CD4-positive, CD25-positive, alpha-beta regulatory T cell (primary cell): ENCODE data around the gene OR11G2. TPM values are rescaled to one million over a fixed set of nuclear protein-coding genes. Genes with fewer than 3 reads are reported as not detected.
"Not testable (repeated sequence)": the region's sequence is repeated elsewhere in the genome, so short reads cannot be mapped to it uniquely, and the experiment has no call there.

Source experiments
- ATAC-seq, 2 donors: fragments of 150-1000 bp; cut with Tn5 transposase; one replicate each; pipeline ENCODE4 v1.10.0; 2021; ENCODE audit warnings: low read depth in 2 of 2, moderate number of reproducible peaks in 2 of 2, moderate library complexity in 1 of 2
- DNase-seq, 3 donors: peaks; one replicate each; pipeline versions ENCODE4 v3.0.0 to v3.0.0-alpha.2; 2012 to 2022; ENCODE audit warnings: mixed read lengths in 1 of 3
- H3K27ac ChIP-seq: one replicate; pipeline ENCODE4 v1.7.0; 2013; ENCODE audit warnings: mild to moderate bottlenecking, low read length; ENCODE audit not compliant: insufficient read depth, poor library complexity, severe bottlenecking
- H3K27me3 ChIP-seq: one replicate; pipeline ENCODE4 v1.7.0; 2013; ENCODE audit warnings: low read length; ENCODE audit not compliant: control insufficient read depth, insufficient read depth
- H3K36me3 ChIP-seq: one replicate; pipeline ENCODE4 v1.7.0; 2013; ENCODE audit warnings: mild to moderate bottlenecking, low read length, moderate library complexity; ENCODE audit not compliant: control insufficient read depth, insufficient read depth
- H3K4me1 ChIP-seq: 2 replicates; pipeline ENCODE4 v1.7.0; 2013; ENCODE audit warnings: mild to moderate bottlenecking, low read length; ENCODE audit not compliant: insufficient read depth, control insufficient read depth, poor library complexity, severe bottlenecking
- H3K4me3 ChIP-seq: one replicate; pipeline ENCODE4 v1.7.0; 2013; ENCODE audit warnings: low read depth, mild to moderate bottlenecking, low read length, moderate library complexity
- H3K9me3 ChIP-seq, 2 experiments: 1 replicate in 1 of 2; 2 replicates in 1 of 2; pipeline ENCODE4 v1.7.0; 2013; ENCODE audit warnings: low read length in 2 of 2, mild to moderate bottlenecking in 1 of 2, moderate library complexity in 1 of 2; ENCODE audit not compliant: control insufficient read depth in 2 of 2
- H3K27ac Mint-ChIP-seq, 3 donors: one replicate each; pipeline ENCODE4 v1.8.0; 2020 to 2022; ENCODE audit warnings: mild to moderate bottlenecking in 3 of 3, mixed read lengths in 3 of 3, moderate library complexity in 2 of 3
- H3K27me3 Mint-ChIP-seq: one replicate; pipeline ENCODE4 v1.8.0; 2022; ENCODE audit warnings: mild to moderate bottlenecking, mixed read lengths
- H3K36me3 Mint-ChIP-seq: one replicate; pipeline ENCODE4 v1.8.0; 2020; ENCODE audit warnings: mixed read lengths
- H3K4me1 Mint-ChIP-seq, 4 donors: one replicate each; pipeline ENCODE4 v1.8.0; 2020 to 2022; ENCODE audit warnings: mixed read lengths in 4 of 4, mild to moderate bottlenecking in 1 of 4
- H3K4me3 Mint-ChIP-seq, 4 donors: one replicate each; pipeline ENCODE4 v1.8.0; 2020 to 2022; ENCODE audit warnings: mild to moderate bottlenecking in 4 of 4, mixed read lengths in 4 of 4, moderate library complexity in 3 of 4
- H3K9me3 Mint-ChIP-seq, 7 donors: one replicate each; pipeline ENCODE4 v1.8.0; 2020 to 2022; ENCODE audit warnings: mixed read lengths in 7 of 7, mild to moderate bottlenecking in 3 of 7, moderate library complexity in 2 of 7
- polyA plus RNA-seq, 4 donors: library from polyadenylated mRNA; unstranded; fragments of 300-500 nt; fragmentation: Illumina TruSeq; gene quantifications; one replicate each; pipeline ENCODE4 v1.2.3, GENCODE V29; 2021
- total RNA-seq: library from RNA; stranded (reverse); gene quantifications from one replicate; pipeline ENCODE4 v1.2.3, GENCODE V29; 2022

Gene OR11G2
- total and polyA plus RNA-seq, 5 donors from 2014 or later, result not detected

GRCh38 chr14:20177433-20177974 lies 13.2 kb upstream of the OR11G2 start:
- Mint-ChIP-seq H3K27ac (no peak overlapping the region), H3K27me3 (peaks cover 15% of the 10 kb centered on the region), H3K36me3 (no peaks in the 10 kb centered on the region), H3K9me3 (peaks cover 0 to 9% (median 0%) of the 10 kb centered on the region in 7 donors), H3K4me1 (no peaks in the 10 kb centered on the region), H3K4me3 (no peak overlapping the region)
- Histone ChIP-seq H3K27ac (no peak overlapping the region), H3K27me3 (no peaks in the 10 kb centered on the region), H3K9me3 (no peaks in the 10 kb centered on the region), H3K36me3 (no peaks in the 10 kb centered on the region), H3K4me1 (no peaks in the 10 kb centered on the region), H3K4me3 (no peak overlapping the region)
- ATAC-seq, result no peak
- DNase-seq, result no peak

GRCh38 chr14:20179218-20179617 lies 11.5 kb upstream of the OR11G2 start:
- H3K27ac ChIP-seq, result no peak overlapping the region

GRCh38 chr14:20179880-20180279 lies 10.8 kb upstream of the OR11G2 start:
- no peak overlapping the region for H3K27ac Mint-ChIP-seq
- no peak for ATAC-seq
- no peak for DNase-seq

More at GRCh38 chr14:20179218-20179617, 11.5 kb upstream of the OR11G2 start:
- no peak overlapping the region for H3K4me3 ChIP-seq
- Mint-ChIP-seq H3K4me3 (no peak overlapping the region), H3K27ac (no peak overlapping the region), H3K9me3 (peaks cover 0 to 9% (median 0%) of the 10 kb centered on the region in 7 donors), H3K27me3 (peaks cover 15% of the 10 kb centered on the region), H3K36me3 (no peaks in the 10 kb centered on the region), H3K4me1 (no peaks in the 10 kb centered on the region)
- no peaks in the 10 kb centered on the region for H3K9me3 ChIP-seq
- no peak for ATAC-seq
- peaks cover 3% of the 10 kb centered on the region for H3K27me3 ChIP-seq
- H3K4me1 ChIP-seq, result no peaks in the 10 kb centered on the region
- H3K36me3 ChIP-seq, result no peaks in the 10 kb centered on the region
- DNase-seq, result no peak

GRCh38 chr14:20180486-20180885 lies 10.2 kb upstream of the OR11G2 start:
- H3K9me3 Mint-ChIP-seq, result peaks cover 0 to 9% (median 0%) of the 10 kb centered on the region in 7 donors
- no peak for DNase-seq
- no peaks in the 10 kb centered on the region for H3K36me3 Mint-ChIP-seq
- H3K4me3 Mint-ChIP-seq, result no peak overlapping the region
- no peak for ATAC-seq
- Histone ChIP-seq H3K27ac (no peak overlapping the region), H3K36me3 (no peaks in the 10 kb centered on the region), H3K4me1 (no peaks in the 10 kb centered on the region), H3K27me3 (peaks cover 3% of the 10 kb centered on the region), H3K9me3 (no peaks in the 10 kb centered on the region), H3K4me3 (no peak overlapping the region)
- peaks cover 11% of the 10 kb centered on the region for H3K27me3 Mint-ChIP-seq
- H3K27ac Mint-ChIP-seq, result no peak overlapping the region
- no peaks in the 10 kb centered on the region for H3K4me1 Mint-ChIP-seq

More at GRCh38 chr14:20179880-20180279, 10.8 kb upstream of the OR11G2 start:
- Mint-ChIP-seq H3K27me3 (peaks cover 14% of the 10 kb centered on the region), H3K4me3 (no peak overlapping the region), H3K9me3 (peaks cover 0 to 9% (median 0%) of the 10 kb centered on the region in 7 donors), H3K36me3 (no peaks in the 10 kb centered on the region), H3K4me1 (no peaks in the 10 kb centered on the region)
- no peak overlapping the region for H3K27ac ChIP-seq
- no peaks in the 10 kb centered on the region for H3K4me1 ChIP-seq
- no peaks in the 10 kb centered on the region for H3K9me3 ChIP-seq
- peaks cover 3% of the 10 kb centered on the region for H3K27me3 ChIP-seq
- no peak overlapping the region for H3K4me3 ChIP-seq
- H3K36me3 ChIP-seq, result no peaks in the 10 kb centered on the region

GRCh38 chr14:20184181-20184580 lies 6.5 kb upstream of the OR11G2 start:
- ATAC-seq, result no peak
- peaks cover 10% of the 10 kb centered on the region for H3K27me3 Mint-ChIP-seq
- H3K9me3 Mint-ChIP-seq, result peaks cover 0 to 5% (median 0%) of the 10 kb centered on the region in 7 donors

GRCh38 chr14:20191396-20191795 lies 700 bp downstream of the OR11G2 start:
- Mint-ChIP-seq H3K4me1 (peaks cover 0 to 2% (median 0%) of the 10 kb centered on the region in 4 donors), H3K9me3 (no peaks in the 10 kb centered on the region), H3K4me3 (no peak overlapping the region), H3K27ac (no peak overlapping the region), H3K27me3 (peaks cover 15% of the 10 kb centered on the region), H3K36me3 (no peaks in the 10 kb centered on the region)
- H3K4me1 ChIP-seq, result no peaks in the 10 kb centered on the region
- no peaks in the 10 kb centered on the region for H3K27me3 ChIP-seq
- ATAC-seq, result no peak
- H3K27ac ChIP-seq, result no peak overlapping the region
- no peaks in the 10 kb centered on the region for H3K36me3 ChIP-seq
- DNase-seq, result no peak
- no peak overlapping the region for H3K4me3 ChIP-seq
- no peaks in the 10 kb centered on the region for H3K9me3 ChIP-seq

More at GRCh38 chr14:20184181-20184580, 6.5 kb upstream of the OR11G2 start:
- Mint-ChIP-seq H3K27ac (no peak overlapping the region), H3K4me3 (no peak overlapping the region), H3K4me1 (no peaks in the 10 kb centered on the region), H3K36me3 (no peaks in the 10 kb centered on the region)
- no peak for DNase-seq
- Histone ChIP-seq H3K27ac (no peak overlapping the region), H3K9me3 (no peaks in the 10 kb centered on the region), H3K4me1 (no peaks in the 10 kb centered on the region), H3K27me3 (peaks cover 3% of the 10 kb centered on the region), H3K36me3 (no peaks in the 10 kb centered on the region), H3K4me3 (no peak overlapping the region)

GRCh38 chr14:20194101-20194500 lies 3.4 kb downstream of the OR11G2 start:
- H3K4me1 ChIP-seq, result no peaks in the 10 kb centered on the region
- H3K27ac ChIP-seq, result no peak overlapping the region
- H3K27me3 ChIP-seq, result peaks cover 2% of the 10 kb centered on the region
- peaks cover 10% of the 10 kb centered on the region for H3K27me3 Mint-ChIP-seq
- ATAC-seq (no peak), DNase-seq (no peak)
- H3K4me1 Mint-ChIP-seq, result peaks cover 0 to 2% (median 0%) of the 10 kb centered on the region in 4 donors
- H3K27ac Mint-ChIP-seq, result no peak overlapping the region
- H3K9me3 ChIP-seq, result no peaks in the 10 kb centered on the region
- no peak overlapping the region for H3K4me3 ChIP-seq
- no peak overlapping the region for H3K4me3 Mint-ChIP-seq
- H3K36me3 Mint-ChIP-seq, result no peaks in the 10 kb centered on the region
- peaks cover 0 to 1% (median 0%) of the 10 kb centered on the region in 7 donors for H3K9me3 Mint-ChIP-seq
- H3K36me3 ChIP-seq, result no peaks in the 10 kb centered on the region

- not testable (repeated sequence) for H3K27ac ChIP-seq, H3K4me1 Mint-ChIP-seq, H3K36me3 Mint-ChIP-seq, ATAC-seq, H3K4me3 Mint-ChIP-seq, H3K9me3 ChIP-seq, H3K36me3 ChIP-seq, H3K27ac Mint-ChIP-seq, H3K9me3 Mint-ChIP-seq, H3K4me3 ChIP-seq, DNase-seq, H3K27me3 ChIP-seq, H3K4me1 ChIP-seq
- peaks cover 12% of the 10 kb centered on the region for H3K27me3 Mint-ChIP-seq
Observed at GRCh38 chr14:20195170-20195569, 4.5 kb downstream of the OR11G2 start.
